ENCODE results near the gene ZNF836.
A peak's percentile ranks its signal among the peaks of the same experiment; 100 is the strongest.
"Not testable (repeated sequence)": the region's sequence is repeated elsewhere in the genome, so short reads cannot be mapped to it uniquely, and the experiment has no call there.

ZNF836 gene

GRCh38 chr19:52171321-52172169, at the start of gene ZNF836:
ZNF836 (minus strand) TSS chr19:52171621; CDS start chr19:52168072, 3,549 bp downstream.
- DNase-seq: peak; percentile 87

GRCh38 chr19:52221031-52221430, 49.6 kb upstream of the ZNF836 start:
- no peak for DNase-seq

- no peak for DNase-seq
These were observed 48.2 kb upstream of the ZNF836 start for GRCh38 chr19:52219611-52220010.

- DNase-seq: no peak
These were observed 46.2 kb upstream of the ZNF836 start for GRCh38 chr19:52217576-52217975.

GRCh38 chr19:52216401-52216800, 45.0 kb upstream of the ZNF836 start:
- no peak for DNase-seq

GRCh38 chr19:52214241-52214640, 42.8 kb upstream of the ZNF836 start:
- DNase-seq: no peak

- no peak for DNase-seq
These were observed 41.3 kb upstream of the ZNF836 start for GRCh38 chr19:52212572-52213255.

GRCh38 chr19:52211926-52212571, 40.6 kb upstream of the ZNF836 start:
- DNase-seq: no peak

- no peak for DNase-seq
These were observed 39.8 kb upstream of the ZNF836 start for GRCh38 chr19:52211203-52211602.

GRCh38 chr19:52206481-52206880, 35.1 kb upstream of the ZNF836 start:
- no peak for DNase-seq

- DNase-seq: not testable (repeated sequence)
These were observed 29.5 kb upstream of the ZNF836 start for GRCh38 chr19:52200755-52201391.

- no peak for DNase-seq
These were observed 28.6 kb upstream of the ZNF836 start for GRCh38 chr19:52200044-52200443.

GRCh38 chr19:52198678-52199077, 27.3 kb upstream of the ZNF836 start:
- no peak for DNase-seq

GRCh38 chr19:52197964-52198363, 26.5 kb upstream of the ZNF836 start:
- no peak for DNase-seq

GRCh38 chr19:52196256-52196967, 25.0 kb upstream of the ZNF836 start:
- no peak for DNase-seq

- no peak for DNase-seq
These were observed 20.5 kb upstream of the ZNF836 start for GRCh38 chr19:52191951-52192350.

GRCh38 chr19:52191389-52191788, 20.0 kb upstream of the ZNF836 start:
- no peak for DNase-seq

- peak; percentile 16 for DNase-seq
These were observed 19.3 kb upstream of the ZNF836 start for GRCh38 chr19:52190487-52191293.

GRCh38 chr19:52189735-52190486, 18.5 kb upstream of the ZNF836 start, which contains the start of gene PPP2R1A:
PPP2R1A (plus strand) TSS chr19:52190052; CDS start chr19:52190097, 45 bp downstream.
- peak; percentile 99 for DNase-seq
